GM12801 (cell line): ENCODE results near the gene CCT8.

Experiments used
- TF ChIP-seq, protein P1 (sequence below): IDR thresholded peaks from one replicate; pipeline ENCODE4 v1.5.1; 2011; ENCODE audit warnings: control low read depth; ENCODE audit not compliant: insufficient read length; ENCODE audit errors: extremely low read depth

Gene CCT8

DNA sequence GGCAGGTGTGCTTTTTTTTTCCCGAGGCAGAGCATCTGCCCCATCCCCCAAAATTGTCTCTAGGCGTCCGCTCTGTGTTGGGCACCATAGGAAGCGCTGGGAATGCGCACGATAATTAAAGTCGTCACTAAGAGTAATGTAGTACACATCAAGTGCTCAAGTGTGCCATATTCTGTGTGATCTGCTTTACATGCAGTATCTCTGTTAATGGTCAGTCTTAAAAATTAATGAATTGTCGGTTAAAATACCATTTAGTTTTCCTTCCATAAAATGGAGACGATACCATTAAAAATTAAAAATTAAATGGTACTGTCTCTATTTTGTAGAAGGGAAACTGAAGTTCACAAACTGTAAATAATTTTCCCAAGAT, 544 bp upstream of the CCT8 start:
- TF ChIP-seq, protein P1, sequence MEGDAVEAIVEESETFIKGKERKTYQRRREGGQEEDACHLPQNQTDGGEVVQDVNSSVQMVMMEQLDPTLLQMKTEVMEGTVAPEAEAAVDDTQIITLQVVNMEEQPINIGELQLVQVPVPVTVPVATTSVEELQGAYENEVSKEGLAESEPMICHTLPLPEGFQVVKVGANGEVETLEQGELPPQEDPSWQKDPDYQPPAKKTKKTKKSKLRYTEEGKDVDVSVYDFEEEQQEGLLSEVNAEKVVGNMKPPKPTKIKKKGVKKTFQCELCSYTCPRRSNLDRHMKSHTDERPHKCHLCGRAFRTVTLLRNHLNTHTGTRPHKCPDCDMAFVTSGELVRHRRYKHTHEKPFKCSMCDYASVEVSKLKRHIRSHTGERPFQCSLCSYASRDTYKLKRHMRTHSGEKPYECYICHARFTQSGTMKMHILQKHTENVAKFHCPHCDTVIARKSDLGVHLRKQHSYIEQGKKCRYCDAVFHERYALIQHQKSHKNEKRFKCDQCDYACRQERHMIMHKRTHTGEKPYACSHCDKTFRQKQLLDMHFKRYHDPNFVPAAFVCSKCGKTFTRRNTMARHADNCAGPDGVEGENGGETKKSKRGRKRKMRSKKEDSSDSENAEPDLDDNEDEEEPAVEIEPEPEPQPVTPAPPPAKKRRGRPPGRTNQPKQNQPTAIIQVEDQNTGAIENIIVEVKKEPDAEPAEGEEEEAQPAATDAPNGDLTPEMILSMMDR, result no peak

- TF ChIP-seq, protein P1, result no peak
Measured at GRCh38 chr21:29072873-29073221, 601 bp downstream of the CCT8 start.

- TF ChIP-seq, protein P1, result no peak
Measured at GRCh38 chr21:29064850-29065481, 8.5 kb downstream of the CCT8 start.

GRCh38 chr21:29056538-29057050, 16.9 kb downstream of the CCT8 start:
- TF ChIP-seq, protein P1, result no peak

GRCh38 chr21:29056005-29056404, 17.4 kb downstream of the CCT8 start:
- TF ChIP-seq, protein P1, result no peak

- TF ChIP-seq, protein P1, result no peak
Measured at GRCh38 chr21:29055080-29055479, 18.4 kb downstream of the CCT8 start.

DNA sequence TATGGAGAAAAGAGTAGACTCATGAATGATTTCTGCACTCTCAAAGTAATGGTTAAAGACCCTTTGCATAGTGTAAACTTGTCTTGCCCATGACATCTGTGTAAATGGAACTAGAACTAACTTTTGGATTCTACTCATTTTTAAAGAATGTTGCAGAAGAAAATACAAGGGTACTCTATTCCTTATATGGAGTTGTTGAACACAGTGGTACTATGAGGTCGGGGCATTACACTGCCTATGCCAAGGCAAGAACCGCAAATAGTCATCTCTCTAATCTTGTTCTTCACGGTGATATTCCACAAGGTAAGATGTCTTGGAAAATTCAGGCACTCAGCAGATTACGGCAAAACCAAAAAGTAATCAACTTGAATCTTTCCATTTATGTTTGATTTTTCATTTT, 19.8 kb downstream of the CCT8 start:
- TF ChIP-seq, protein P1, result no peak

DNA sequence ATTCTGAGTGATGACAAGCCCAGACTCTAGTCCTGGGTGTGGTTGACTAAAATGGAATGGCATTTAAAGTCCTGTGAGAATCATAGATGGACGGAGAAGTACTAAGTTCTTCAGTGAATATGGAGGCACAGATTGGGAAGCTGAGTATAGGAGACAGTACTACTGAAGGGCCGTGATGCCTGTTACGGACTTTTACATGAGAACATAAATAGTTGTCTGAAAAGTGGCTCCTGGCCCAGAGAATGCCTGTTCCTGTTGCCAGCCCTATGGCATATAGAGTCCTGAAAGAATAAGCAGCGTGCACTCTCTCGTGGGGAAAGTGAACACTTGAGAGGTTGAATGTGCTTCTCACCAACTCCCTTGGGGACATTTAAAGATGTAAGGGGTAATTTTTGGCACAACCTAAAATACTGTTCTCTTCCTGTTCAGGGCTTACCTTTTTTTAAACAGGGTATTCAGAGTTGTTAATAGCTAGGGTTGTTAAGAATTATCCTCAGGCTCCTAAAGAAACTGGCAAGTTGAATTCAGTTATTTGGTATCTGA, 20.4 kb downstream of the CCT8 start:
- TF ChIP-seq, protein P1, result no peak
